Left lung (tissue), 10 donors: ENCODE measurements around the gene PLK5. TPM values are rescaled to one million over a fixed set of nuclear protein-coding genes. Genes with fewer than 3 reads are reported as not detected.

Experiments used
- ATAC-seq: fragments of 200-7000 bp; cut with Tn5 transposase; one replicate; pipeline ENCODE4 v1.9.1; 2020; ENCODE audit warnings: moderate library complexity
- DNase-seq, 4 donors: peaks; one replicate each; pipeline ENCODE4 v3.0.0-alpha.2; 2013 to 2020
- H3K27ac ChIP-seq, 2 donors: fragments of 200-600 bp; sonication (generic) in 1 of 2; one replicate each; pipeline versions ENCODE4 v1.5.0 to v1.8.0; 2020 to 2021
- H3K27me3 ChIP-seq, 2 donors: fragments of 200-600 bp; sonication (generic) in 1 of 2; one replicate each; pipeline versions ENCODE4 v1.5.0 to v1.8.0; 2020 to 2021
- H3K36me3 ChIP-seq, 2 donors: fragments of 200-600 bp; sonication (generic) in 1 of 2; one replicate each; pipeline versions ENCODE4 v1.5.0 to v1.8.0; 2020 to 2021
- H3K4me1 ChIP-seq, 2 donors: fragments of 200-600 bp; one replicate each; pipeline ENCODE4 v1.8.0; 2021
- H3K4me3 ChIP-seq, 2 donors: fragments of 200-600 bp; sonication (generic) in 1 of 2; one replicate each; pipeline versions ENCODE4 v1.5.0 to v1.8.0; 2020 to 2021; ENCODE audit warnings: mild to moderate bottlenecking in 1 of 2
- H3K9me3 ChIP-seq, 2 donors: fragments of 200-600 bp; sonication (generic) in 1 of 2; one replicate each; pipeline versions ENCODE4 v1.5.0 to v1.8.0; 2020 to 2021
- intact Hi-C, 2 donors: fragments of 100-400 bp; cut with DNase I; formaldehyde crosslinking; loops; one replicate each; pipeline versions ENCODE4 v1.11.2 to v1.14.2; 2022
- polyA plus RNA-seq, 6 donors: library from polyadenylated mRNA; unstranded; fragments of 120-200 nt; gene quantifications; one replicate each; pipeline ENCODE4 v1.2.1, GENCODE V29; 2013; ENCODE audit not compliant: insufficient read length in 6 of 6
- total RNA-seq, 2 donors: library from RNA; stranded (reverse); fragmentation: NEBNext Ultra II Directional; extraction: Animal tissue kit (Norgen Biotek cat#: 25700); gene quantifications; one replicate each; pipeline ENCODE4 v1.2.1, GENCODE V29; 2021
- TF ChIP-seq, protein P1 (sequence below), 2 donors: fragments of 200-600 bp; sonication (generic) in 1 of 2; IDR thresholded peaks; one replicate each; pipeline versions ENCODE4 v1.5.0 to v1.8.0; 2021; ENCODE audit warnings: antibody characterized with exemption in 2 of 2
- donor health status: DM: no; HTN: yes; CAD: no.
- donor health status: DM: no; HTN: no; CAD: no.

Gene PLK5
- total and polyA plus RNA-seq, 8 donors, result 0.09 to 0.32 (median 0.18) TPM; not detected in 2

DNA sequence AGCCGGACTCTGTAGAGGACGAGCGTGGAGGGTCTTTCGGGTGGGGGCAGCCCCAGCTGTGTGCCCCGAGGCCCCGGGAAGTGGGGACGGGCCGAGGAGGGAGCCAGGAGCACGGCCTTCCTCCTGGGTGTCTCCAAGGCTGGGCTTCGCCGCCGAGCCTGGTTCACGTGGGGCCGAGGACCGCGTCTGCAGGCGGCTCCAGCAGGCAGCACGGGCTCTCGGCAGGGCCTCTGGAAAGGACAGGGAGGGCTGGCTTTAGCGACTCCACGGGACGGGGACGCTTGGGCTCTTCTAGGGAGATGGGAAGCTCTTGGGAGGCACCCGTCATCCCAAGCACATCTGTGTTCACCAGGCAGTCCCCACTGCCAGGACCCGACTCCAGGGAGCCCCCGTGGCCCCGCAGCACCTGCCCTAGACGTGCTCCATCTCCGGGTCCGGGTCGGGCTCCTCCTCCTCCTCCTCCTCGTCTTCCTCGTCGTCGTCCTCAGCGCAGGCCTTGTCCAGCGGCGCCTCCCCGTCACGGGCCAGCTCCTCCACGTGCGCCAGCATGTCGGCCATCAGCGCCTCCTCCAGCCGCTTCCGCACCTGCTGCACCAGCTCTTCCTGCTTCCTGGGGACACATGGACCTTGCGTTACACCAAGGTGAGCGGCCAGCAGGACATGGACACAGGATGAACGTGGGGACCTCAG lies 54.2 kb downstream of the PLK5 start:
- TF ChIP-seq, protein P1, sequence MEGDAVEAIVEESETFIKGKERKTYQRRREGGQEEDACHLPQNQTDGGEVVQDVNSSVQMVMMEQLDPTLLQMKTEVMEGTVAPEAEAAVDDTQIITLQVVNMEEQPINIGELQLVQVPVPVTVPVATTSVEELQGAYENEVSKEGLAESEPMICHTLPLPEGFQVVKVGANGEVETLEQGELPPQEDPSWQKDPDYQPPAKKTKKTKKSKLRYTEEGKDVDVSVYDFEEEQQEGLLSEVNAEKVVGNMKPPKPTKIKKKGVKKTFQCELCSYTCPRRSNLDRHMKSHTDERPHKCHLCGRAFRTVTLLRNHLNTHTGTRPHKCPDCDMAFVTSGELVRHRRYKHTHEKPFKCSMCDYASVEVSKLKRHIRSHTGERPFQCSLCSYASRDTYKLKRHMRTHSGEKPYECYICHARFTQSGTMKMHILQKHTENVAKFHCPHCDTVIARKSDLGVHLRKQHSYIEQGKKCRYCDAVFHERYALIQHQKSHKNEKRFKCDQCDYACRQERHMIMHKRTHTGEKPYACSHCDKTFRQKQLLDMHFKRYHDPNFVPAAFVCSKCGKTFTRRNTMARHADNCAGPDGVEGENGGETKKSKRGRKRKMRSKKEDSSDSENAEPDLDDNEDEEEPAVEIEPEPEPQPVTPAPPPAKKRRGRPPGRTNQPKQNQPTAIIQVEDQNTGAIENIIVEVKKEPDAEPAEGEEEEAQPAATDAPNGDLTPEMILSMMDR (IDR thresholded peaks at IDR 0.05), result no peak
- no peak overlapping the region for H3K27ac ChIP-seq
- peaks cover 0 to 67% of the 10 kb centered on the region in 2 donors for H3K36me3 ChIP-seq
- H3K4me3 ChIP-seq, result no peak overlapping the region
- intact Hi-C loops, result no loop called here
- no peaks in the 10 kb centered on the region for H3K27me3 ChIP-seq
- H3K4me1 ChIP-seq, result no peaks in the 10 kb centered on the region
- DNase-seq (no peak), ATAC-seq (no peak)
- H3K9me3 ChIP-seq, result no peaks in the 10 kb centered on the region

DNA sequence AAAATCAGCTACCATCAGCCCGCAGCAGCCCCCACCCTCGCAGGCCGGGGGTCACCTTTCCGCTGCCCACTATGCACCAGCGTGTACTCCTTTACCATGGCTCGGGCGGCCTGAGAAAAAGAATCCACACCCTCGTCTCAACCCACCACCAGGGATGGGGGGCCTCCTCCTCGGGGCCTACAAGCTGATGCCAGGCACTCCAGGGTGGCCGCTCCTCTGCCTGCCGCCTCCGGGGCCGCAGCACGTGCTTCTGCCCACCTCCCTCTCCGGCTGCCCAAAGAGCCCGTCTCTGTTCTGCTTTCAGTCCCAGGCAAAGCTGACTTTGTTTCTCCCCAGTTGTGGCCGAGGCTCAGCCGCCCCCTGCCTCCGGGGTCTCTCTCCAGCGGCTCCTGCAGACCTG lies 55.3 kb downstream of the PLK5 start:
- intact Hi-C loops, result no loop called here

DNA sequence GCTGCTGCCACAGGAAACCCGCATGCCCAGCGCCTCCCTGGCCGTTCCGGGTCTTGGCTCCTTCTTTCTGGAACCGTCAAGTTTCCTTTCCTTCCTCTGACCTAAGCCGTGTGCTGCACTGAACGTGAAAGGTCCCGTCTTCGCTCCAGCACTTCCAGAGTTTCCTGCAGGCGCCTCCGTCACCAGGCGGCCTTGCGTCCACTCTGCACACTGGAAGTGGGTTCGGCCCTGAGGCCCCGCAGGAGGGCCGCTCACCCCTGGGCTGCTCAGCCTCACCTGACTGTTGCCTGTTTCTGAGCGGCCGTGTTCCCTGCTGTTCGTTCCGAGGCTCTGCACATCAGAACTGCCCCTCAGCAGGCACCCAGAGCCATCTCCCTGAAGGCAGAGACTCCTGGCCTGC lies 56.5 kb downstream of the PLK5 start:
- Histone ChIP-seq H3K27me3 (no peaks in the 10 kb centered on the region), H3K27ac (no peak overlapping the region), H3K9me3 (no peaks in the 10 kb centered on the region), H3K4me3 (no peak overlapping the region), H3K4me1 (no peaks in the 10 kb centered on the region), H3K36me3 (peaks cover 0 to 87% of the 10 kb centered on the region in 2 donors)
- no peak for DNase-seq
- intact Hi-C loops, result no loop called here
- ATAC-seq, result no peak
- TF ChIP-seq, protein P1 (IDR thresholded peaks at IDR 0.05), result no peak

More for the DNA sequence above, 55.3 kb downstream of the PLK5 start:
- no peak for DNase-seq
- no peak for ATAC-seq
- H3K4me1 ChIP-seq, result no peaks in the 10 kb centered on the region
- no peaks in the 10 kb centered on the region for H3K9me3 ChIP-seq
- H3K36me3 ChIP-seq, result peaks cover 0 to 78% of the 10 kb centered on the region in 2 donors
- no peak overlapping the region for H3K27ac ChIP-seq
- no peak overlapping the region for H3K4me3 ChIP-seq
- no peaks in the 10 kb centered on the region for H3K27me3 ChIP-seq
- TF ChIP-seq, protein P1 (IDR thresholded peaks at IDR 0.05), result no peak

DNA sequence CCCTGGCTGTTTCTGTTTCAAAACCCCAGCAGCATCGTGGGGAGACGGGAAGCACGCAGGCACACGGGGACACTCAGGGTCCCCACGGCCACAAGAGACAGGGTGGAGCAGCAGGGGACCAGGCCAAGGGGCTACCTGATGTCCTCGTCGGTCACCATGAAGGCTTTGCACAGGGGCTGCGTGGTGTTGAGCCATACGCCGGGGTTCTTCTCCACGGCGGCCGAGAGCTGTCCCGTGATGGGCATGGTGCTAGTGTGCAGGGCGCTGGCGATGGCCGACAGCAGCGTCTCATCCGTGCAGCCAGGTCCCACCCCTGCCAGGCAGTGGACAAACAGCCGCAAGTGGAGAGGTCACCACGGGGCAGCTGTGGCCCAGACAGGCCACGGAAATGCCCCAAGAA lies 57.1 kb downstream of the PLK5 start:
- no peak for ATAC-seq
- DNase-seq, result no peak
- intact Hi-C loops, result no loop called here
- H3K36me3 ChIP-seq, result peaks cover 0 to 87% of the 10 kb centered on the region in 2 donors
- H3K27ac ChIP-seq, result no peak overlapping the region
- TF ChIP-seq, protein P1 (IDR thresholded peaks at IDR 0.05), result no peak
- no peaks in the 10 kb centered on the region for H3K4me1 ChIP-seq
- no peaks in the 10 kb centered on the region for H3K9me3 ChIP-seq
- no peaks in the 10 kb centered on the region for H3K27me3 ChIP-seq
- H3K4me3 ChIP-seq, result no peak overlapping the region

DNA sequence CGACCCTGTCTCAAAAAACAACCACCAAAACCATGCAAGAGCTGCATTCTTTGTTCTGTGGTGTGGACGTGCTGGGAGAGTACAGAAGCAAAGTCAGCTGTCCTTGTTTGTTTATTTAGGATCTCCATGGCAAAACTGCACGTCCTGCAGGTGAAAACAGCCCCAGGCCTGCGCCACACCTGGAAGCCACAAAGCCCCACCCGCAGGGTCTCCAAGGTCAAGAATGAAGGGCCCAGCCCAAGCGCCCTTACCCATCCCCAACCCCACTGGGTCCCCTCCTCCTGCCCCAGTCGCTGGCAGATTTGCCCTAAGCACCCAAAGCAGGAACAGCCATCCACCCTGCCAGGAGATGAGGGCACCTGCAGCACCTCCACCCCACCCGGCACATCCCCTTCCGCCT lies 58.3 kb downstream of the PLK5 start:
- H3K36me3 ChIP-seq, result peaks cover 0 to 77% of the 10 kb centered on the region in 2 donors
- no peak for ATAC-seq
- H3K4me1 ChIP-seq, result no peaks in the 10 kb centered on the region
- no peak overlapping the region for H3K4me3 ChIP-seq
- no peak overlapping the region for H3K27ac ChIP-seq
- DNase-seq, result no peak
- intact Hi-C loops, result no loop called here
- H3K27me3 ChIP-seq, result no peaks in the 10 kb centered on the region
- TF ChIP-seq, protein P1 (IDR thresholded peaks at IDR 0.05), result no peak
- no peaks in the 10 kb centered on the region for H3K9me3 ChIP-seq
